NCI-H748 (cell line): ENCODE data around the gene KIR2DL1.
"Not testable (repeated sequence)": the region's sequence is repeated elsewhere in the genome, so short reads cannot be mapped to it uniquely, and the experiment has no call there.

ENCODE experiments used
- DNase-seq: peaks from one replicate; lab custom pipeline; 2025; ENCODE audit not compliant: unreplicated experiment; lab: John Stamatoyannopoulos, UW

The KIR2DL1 gene

GRCh38 chr19:54771018-54771960, 1.7 kb downstream of the KIR2DL1 start:
- DNase-seq = not testable (repeated sequence)

- not testable (repeated sequence) for DNase-seq
These were observed 3.1 kb downstream of the KIR2DL1 start for GRCh38 chr19:54772666-54773065.

GRCh38 chr19:54775095-54775815, 5.7 kb downstream of the KIR2DL1 start:
- not testable (repeated sequence) for DNase-seq

GRCh38 chr19:54775830-54776229, 6.2 kb downstream of the KIR2DL1 start:
- DNase-seq = not testable (repeated sequence)

- DNase-seq = not testable (repeated sequence)
These were observed 8.3 kb downstream of the KIR2DL1 start for GRCh38 chr19:54777851-54778250.

GRCh38 chr19:54778896-54779295, 9.3 kb downstream of the KIR2DL1 start:
- DNase-seq = not testable (repeated sequence)

- not testable (repeated sequence) for DNase-seq
These were observed 13.3 kb downstream of the KIR2DL1 start for GRCh38 chr19:54782916-54783315.

GRCh38 chr19:54786091-54786723, 16.6 kb downstream of the KIR2DL1 start:
- DNase-seq = peak; percentile 22

- DNase-seq = not testable (repeated sequence)
These were observed 18.6 kb downstream of the KIR2DL1 start for GRCh38 chr19:54788154-54788553.

- no peak for DNase-seq
These were observed 21.1 kb downstream of the KIR2DL1 start for GRCh38 chr19:54790711-54791110.

GRCh38 chr19:54791476-54791875, 21.9 kb downstream of the KIR2DL1 start:
- DNase-seq = no peak

GRCh38 chr19:54792814-54793213, 23.2 kb downstream of the KIR2DL1 start:
- no peak for DNase-seq

- no peak for DNase-seq
These were observed 26.2 kb downstream of the KIR2DL1 start for GRCh38 chr19:54795758-54796157.

GRCh38 chr19:54803410-54803809, 33.8 kb downstream of the KIR2DL1 start, which contains the start of gene KIR2DL4:
Gene KIR2DL4, plus strand, starts transcription at chr19:54803610. Its CDS starts 42 bp downstream, at chr19:54803652.
- no peak for DNase-seq

GRCh38 chr19:54804101-54804500, 34.5 kb downstream of the KIR2DL1 start:
- DNase-seq = no peak

GRCh38 chr19:54804571-54804970, 35.0 kb downstream of the KIR2DL1 start:
- DNase-seq = no peak

GRCh38 chr19:54805665-54806515, 36.3 kb downstream of the KIR2DL1 start:
- no peak for DNase-seq

GRCh38 chr19:54806516-54806838, 36.9 kb downstream of the KIR2DL1 start:
- no peak for DNase-seq

GRCh38 chr19:54814571-54814970, 45.0 kb downstream of the KIR2DL1 start:
- DNase-seq = not testable (repeated sequence)

- not testable (repeated sequence) for DNase-seq
These were observed 46.7 kb downstream of the KIR2DL1 start, which contains the start of gene KIR3DL1 for GRCh38 chr19:54816251-54816650. Gene KIR3DL1, plus strand, starts transcription at chr19:54816468.
